DMS153 (cell line): ENCODE measurements around the gene RUBCN.
"Not testable (repeated sequence)": the region's sequence is repeated elsewhere in the genome, so short reads cannot be mapped to it uniquely, and the experiment has no call there.

Experiments
- DNase-seq: peaks from one replicate; lab custom pipeline; 2025; lab: John Stamatoyannopoulos, UW

Gene RUBCN

GRCh38 chr3:197734667-197735318 lies 1.9 kb downstream of the RUBCN start:
- DNase-seq = no peak

GRCh38 chr3:197733042-197733441 lies 3.7 kb downstream of the RUBCN start:
- no peak for DNase-seq

GRCh38 chr3:197731483-197731882 lies 5.2 kb downstream of the RUBCN start:
- not testable (repeated sequence) for DNase-seq

- not testable (repeated sequence) for DNase-seq
Measured at GRCh38 chr3:197730770-197731169, 5.9 kb downstream of the RUBCN start.

- DNase-seq = no peak
Measured at GRCh38 chr3:197730200-197730599, 6.5 kb downstream of the RUBCN start.

- no peak for DNase-seq
Measured at GRCh38 chr3:197728487-197728886, 8.2 kb downstream of the RUBCN start.

- DNase-seq = not testable (repeated sequence)
Measured at GRCh38 chr3:197727878-197728277, 8.8 kb downstream of the RUBCN start.

GRCh38 chr3:197722734-197723133 lies 14.0 kb downstream of the RUBCN start:
- DNase-seq = no peak

GRCh38 chr3:197720694-197721093 lies 16.0 kb downstream of the RUBCN start:
- DNase-seq = no peak

- no peak for DNase-seq
Measured at GRCh38 chr3:197718891-197719290, 17.8 kb downstream of the RUBCN start.

GRCh38 chr3:197714251-197714650 lies 22.5 kb downstream of the RUBCN start:
- no peak for DNase-seq

- DNase-seq = no peak
Measured at GRCh38 chr3:197713477-197713822, 23.3 kb downstream of the RUBCN start.

- no peak for DNase-seq
Measured at GRCh38 chr3:197711973-197712707, 24.6 kb downstream of the RUBCN start.

- DNase-seq = not testable (repeated sequence)
Measured at GRCh38 chr3:197710965-197711364, 25.7 kb downstream of the RUBCN start.

GRCh38 chr3:197709135-197709534 lies 27.6 kb downstream of the RUBCN start:
- DNase-seq = no peak

GRCh38 chr3:197706658-197707057 lies 30.0 kb downstream of the RUBCN start:
- no peak for DNase-seq

GRCh38 chr3:197701841-197702240 lies 34.9 kb downstream of the RUBCN start:
- DNase-seq = no peak

- no peak for DNase-seq
Measured at GRCh38 chr3:197700095-197700494, 36.6 kb downstream of the RUBCN start.

- DNase-seq = no peak
Measured at GRCh38 chr3:197697355-197697754, 39.3 kb downstream of the RUBCN start.

- no peak for DNase-seq
Measured at GRCh38 chr3:197694251-197694650, 42.5 kb downstream of the RUBCN start.

- peak; percentile 49 for DNase-seq
Measured at GRCh38 chr3:197692641-197693040, 44.1 kb downstream of the RUBCN start.

- DNase-seq = no peak
Measured at GRCh38 chr3:197690754-197691153, 46.0 kb downstream of the RUBCN start.

GRCh38 chr3:197687570-197687969 lies 49.1 kb downstream of the RUBCN start:
- no peak for DNase-seq

- no peak for DNase-seq
Measured at GRCh38 chr3:197686899-197687298, 49.8 kb downstream of the RUBCN start.
